ENCODE data around the gene TMEM63A. TPM values are rescaled to one million over a fixed set of nuclear protein-coding genes. Genes with fewer than 3 reads are reported as not detected.
"Not testable (repeated sequence)": the region's sequence is repeated elsewhere in the genome, so short reads cannot be mapped to it uniquely, and the experiment has no call there.

Gene TMEM63A
- total RNA-seq, 4 donors from 2014 or later = 30.1 to 57.7 (median 41.6) TPM

DNA sequence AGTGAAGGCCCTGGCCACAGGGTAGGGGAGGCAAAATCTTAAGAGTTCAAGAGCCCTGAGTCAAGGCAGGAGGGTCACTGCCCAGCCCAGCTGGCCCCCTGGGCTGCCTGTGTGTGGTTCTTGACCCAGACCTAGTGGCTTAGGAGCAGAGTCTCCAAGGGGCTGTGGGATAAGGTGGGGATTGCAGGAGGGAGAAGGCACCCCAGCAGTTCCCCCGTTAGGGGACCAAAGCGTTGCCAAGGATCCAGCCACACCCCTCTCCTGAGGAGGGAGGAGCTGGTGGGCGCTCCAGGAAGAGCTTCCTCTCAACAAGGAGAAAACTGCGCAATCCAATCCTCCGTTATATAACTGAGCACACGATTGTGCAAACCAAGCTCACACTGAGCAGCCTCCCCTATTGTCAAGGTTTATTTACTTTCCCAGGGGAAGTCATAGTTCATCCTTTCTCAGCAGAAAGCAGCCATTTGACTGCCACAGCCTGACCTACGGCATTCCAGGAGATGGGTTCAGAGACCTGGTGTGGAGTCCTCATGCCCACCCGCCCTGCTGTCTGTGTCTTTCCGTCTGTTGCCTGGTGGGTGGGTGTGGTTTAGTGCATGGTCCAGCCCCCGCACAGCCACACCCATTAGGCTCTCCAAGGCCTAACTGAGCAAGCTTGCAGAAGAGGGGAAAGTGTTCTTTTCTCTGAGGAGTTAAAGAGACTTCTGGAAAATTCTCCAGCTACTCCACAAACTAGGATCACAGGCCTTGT is 68.8 kb downstream of the TMEM63A start:
- Histone ChIP-seq H3K27ac (peak overlapping the region; percentile 78 to 84 (median 84)), H3K4me1 (peaks cover 75 to 78% of the 10 kb centered on the region in 2 donors), H3K9me3 (no peaks in the 10 kb centered on the region), H3K4me3 (replicated peaks in 1 of 3) (no peak overlapping the region), H3K36me3 (no peaks in the 10 kb centered on the region), H3K27me3 (no peaks in the 10 kb centered on the region)
- TF ChIP-seq POLR2A (IDR thresholded peaks at IDR 0.05) = peak in 1 of 2 donors; percentile 23
- TF ChIP-seq, protein P1, sequence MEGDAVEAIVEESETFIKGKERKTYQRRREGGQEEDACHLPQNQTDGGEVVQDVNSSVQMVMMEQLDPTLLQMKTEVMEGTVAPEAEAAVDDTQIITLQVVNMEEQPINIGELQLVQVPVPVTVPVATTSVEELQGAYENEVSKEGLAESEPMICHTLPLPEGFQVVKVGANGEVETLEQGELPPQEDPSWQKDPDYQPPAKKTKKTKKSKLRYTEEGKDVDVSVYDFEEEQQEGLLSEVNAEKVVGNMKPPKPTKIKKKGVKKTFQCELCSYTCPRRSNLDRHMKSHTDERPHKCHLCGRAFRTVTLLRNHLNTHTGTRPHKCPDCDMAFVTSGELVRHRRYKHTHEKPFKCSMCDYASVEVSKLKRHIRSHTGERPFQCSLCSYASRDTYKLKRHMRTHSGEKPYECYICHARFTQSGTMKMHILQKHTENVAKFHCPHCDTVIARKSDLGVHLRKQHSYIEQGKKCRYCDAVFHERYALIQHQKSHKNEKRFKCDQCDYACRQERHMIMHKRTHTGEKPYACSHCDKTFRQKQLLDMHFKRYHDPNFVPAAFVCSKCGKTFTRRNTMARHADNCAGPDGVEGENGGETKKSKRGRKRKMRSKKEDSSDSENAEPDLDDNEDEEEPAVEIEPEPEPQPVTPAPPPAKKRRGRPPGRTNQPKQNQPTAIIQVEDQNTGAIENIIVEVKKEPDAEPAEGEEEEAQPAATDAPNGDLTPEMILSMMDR (IDR thresholded peaks at IDR 0.05) = no peak
- intact Hi-C loops (cut with DNase I) = loop anchor here (10.0 kb wide), 1 partner anchor 71 kb away; the partner anchor contains the start of genes LEFTY1 and TMEM63A
- WGBS, 2 donors = 62 to 74% methylated on average over 8 to 10 of the region's 10 CpGs
- DNase-seq = peak; percentile 44 to 49

DNA sequence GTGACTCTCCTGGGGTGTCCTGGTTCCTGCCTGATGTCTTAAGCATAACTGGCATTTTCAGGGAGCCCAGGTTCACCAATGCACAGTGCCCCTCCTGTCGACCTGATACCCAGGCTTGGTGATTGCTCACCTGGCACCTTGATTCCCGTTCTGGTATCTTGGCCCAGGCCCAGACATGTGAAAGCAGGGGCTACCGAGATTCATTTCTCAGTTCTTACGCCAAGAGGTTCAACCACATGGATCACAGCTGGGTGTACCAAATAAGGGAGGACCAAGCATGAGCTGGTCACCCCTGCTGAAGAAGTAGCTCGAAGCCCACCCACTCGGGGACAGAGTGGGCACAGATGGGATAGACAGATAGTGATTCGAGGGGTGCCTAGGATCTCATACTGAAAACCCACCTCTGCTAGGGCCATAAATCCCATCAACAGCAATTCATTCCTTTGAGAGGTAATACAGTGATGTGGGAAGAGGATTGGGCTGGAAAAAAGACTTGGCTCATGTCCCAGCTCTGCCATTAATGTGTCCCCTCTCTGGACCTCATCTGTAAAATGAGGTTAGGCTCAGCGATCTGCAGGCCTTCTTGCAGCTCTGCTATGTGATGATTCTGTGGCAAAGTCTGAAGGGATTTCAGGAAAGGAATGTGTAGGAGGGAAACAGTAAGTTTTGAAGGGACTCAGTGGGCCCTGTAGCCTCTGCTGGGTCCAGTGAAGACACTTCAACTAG is 69.5 kb downstream of the TMEM63A start:
- Histone ChIP-seq H3K4me1 (peaks cover 67 to 71% of the 10 kb centered on the region in 2 donors), H3K9me3 (no peaks in the 10 kb centered on the region), H3K36me3 (no peaks in the 10 kb centered on the region), H3K27ac (peak overlapping the region; percentile 78 to 84 (median 84)), H3K27me3 (no peaks in the 10 kb centered on the region), H3K4me3 (replicated peaks in 1 of 3) (no peak overlapping the region)
- TF ChIP-seq, protein P1 (IDR thresholded peaks at IDR 0.05) = no peak
- TF ChIP-seq POLR2A (IDR thresholded peaks at IDR 0.05) = no peak
- 73 to 84% methylated on average over 5 to 7 of the region's 8 CpGs for WGBS, 2 donors
- intact Hi-C loops (cut with DNase I) = loop anchor here (10.0 kb wide), 1 partner anchor 72 kb away; the partner anchor contains the start of genes LEFTY1 and TMEM63A
- DNase-seq = no peak

DNA sequence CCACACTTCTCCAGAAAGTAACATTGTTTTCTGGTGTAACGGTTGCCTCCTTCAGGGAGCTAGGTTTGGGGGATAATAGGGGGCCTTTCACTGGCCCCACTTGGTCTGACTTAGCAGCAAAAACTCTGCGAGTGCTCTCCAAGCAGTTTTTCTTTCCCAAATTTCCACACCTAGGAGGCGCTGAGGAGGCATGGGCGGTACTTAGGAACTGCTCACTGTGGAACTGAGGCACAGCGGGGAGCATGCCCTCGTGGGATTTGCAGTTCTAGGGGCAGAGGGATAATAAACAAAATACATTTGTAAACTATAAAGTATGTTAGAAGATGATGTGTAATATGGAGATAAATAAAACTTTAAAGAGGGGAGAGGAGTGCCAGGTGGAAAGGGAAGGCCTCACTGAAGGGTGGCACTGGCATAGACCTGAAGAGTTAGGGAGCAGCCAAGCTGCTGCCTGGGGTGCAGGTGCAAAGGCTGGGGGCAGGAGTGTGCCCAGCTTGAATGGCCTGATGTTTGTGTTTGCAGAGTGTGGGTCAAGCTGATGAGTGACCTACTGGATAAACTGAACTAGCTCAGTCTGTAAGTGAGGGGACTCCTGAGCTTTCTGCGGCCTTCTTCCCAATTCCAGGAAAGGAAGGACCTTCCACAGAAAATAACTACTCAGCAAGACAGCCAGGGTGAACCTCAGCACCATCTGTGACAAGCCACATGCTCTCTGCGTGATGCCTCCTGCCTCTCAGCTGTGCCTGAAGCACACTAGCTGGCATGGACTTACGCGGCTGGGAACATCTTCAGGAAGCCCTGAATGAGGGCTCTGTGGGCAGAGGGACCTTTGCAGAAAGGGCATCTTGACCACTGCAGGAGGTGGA is 70.3 kb downstream of the TMEM63A start:
- intact Hi-C loops (cut with DNase I) = loop anchor here (10.0 kb wide), 1 partner anchor 73 kb away; the partner anchor contains the start of genes LEFTY1 and TMEM63A
- H3K4me1 ChIP-seq = peaks cover 59 to 63% of the 10 kb centered on the region in 2 donors
- H3K27me3 ChIP-seq = no peaks in the 10 kb centered on the region
- no peaks in the 10 kb centered on the region for H3K36me3 ChIP-seq
- TF ChIP-seq, protein P1 (IDR thresholded peaks at IDR 0.05) = peak in 2 of 6 experiments; percentile 19 to 43
- TF ChIP-seq POLR2A (IDR thresholded peaks at IDR 0.05) = no peak
- H3K9me3 ChIP-seq = no peaks in the 10 kb centered on the region
- peak overlapping the region; percentile 60 to 84 (median 84) for H3K27ac ChIP-seq
- no peak for DNase-seq
- WGBS, 2 donors = 58 to 69% methylated on average over 10 of the region's 10 CpGs
- H3K4me3 ChIP-seq (replicated peaks in 1 of 3) = peak overlapping the region in 1 of 3 donors; percentile 66

DNA sequence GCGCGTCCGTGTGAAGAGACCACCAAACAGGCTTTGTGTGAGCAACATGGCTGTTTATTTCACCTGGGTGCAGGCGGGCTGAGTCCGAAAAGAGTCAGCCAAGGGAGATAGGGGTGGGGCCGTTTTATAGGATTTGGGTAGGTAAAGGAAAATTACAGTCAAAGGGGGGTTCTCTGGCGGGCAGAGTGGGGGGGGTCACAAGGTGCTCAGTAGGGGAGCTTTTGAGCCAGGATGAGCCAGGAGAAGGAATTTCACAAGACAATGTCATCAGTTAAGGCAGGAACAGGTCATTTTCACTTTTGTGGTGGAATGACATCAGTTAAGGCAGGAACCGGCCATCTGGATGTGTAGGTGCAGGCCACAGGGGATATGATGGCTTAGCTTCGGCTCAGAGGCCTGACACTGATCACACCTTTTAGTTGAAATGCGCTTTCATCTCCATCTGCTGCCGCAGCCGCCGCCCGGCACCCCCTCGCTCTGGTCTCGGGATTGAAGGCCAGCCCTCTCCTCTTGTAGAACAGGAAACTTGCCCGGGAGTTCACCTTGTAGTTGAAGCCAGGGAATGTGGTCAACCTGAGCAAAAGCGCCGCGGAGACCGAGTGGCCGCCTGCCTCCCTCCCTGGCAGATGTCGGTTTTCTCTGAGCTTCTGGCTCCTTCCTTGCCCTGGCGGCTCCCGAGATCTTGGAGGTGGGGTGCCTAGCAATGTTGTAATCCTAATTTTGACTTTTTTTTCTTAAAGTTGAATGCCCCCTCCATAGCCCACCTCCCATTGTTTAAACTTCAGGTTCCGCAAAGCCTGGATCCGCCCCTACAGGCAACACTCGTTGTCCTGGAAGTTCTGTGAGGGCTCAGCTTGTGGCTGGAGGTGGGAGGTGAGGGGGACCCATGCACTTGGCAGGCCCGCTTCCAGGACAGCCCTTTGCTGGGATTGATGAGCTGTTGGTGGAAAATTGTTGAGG is 71.3 kb downstream of the TMEM63A start:
- DNase-seq = peak; percentile 85 to 86
- H3K4me1 ChIP-seq = peaks cover 49 to 53% of the 10 kb centered on the region in 2 donors
- H3K27ac ChIP-seq = peak overlapping the region; percentile 60 to 84 (median 84)
- peak in 1 of 2 donors; percentile 76 for TF ChIP-seq POLR2A (IDR thresholded peaks at IDR 0.05)
- H3K27me3 ChIP-seq, H3K36me3 ChIP-seq, H3K9me3 ChIP-seq: not testable (repeated sequence)
- WGBS, 2 donors = 12 to 22% methylated on average over 15 to 26 of the region's 29 CpGs
- intact Hi-C loops (cut with DNase I) = loop anchor here (10.0 kb wide), 1 partner anchor 74 kb away; the partner anchor contains the start of genes LEFTY1 and TMEM63A
- H3K4me3 ChIP-seq (replicated peaks in 1 of 3) = peak overlapping the region; percentile 61 to 67 (median 66)
